Stimulated activated effector memory CD8-positive, alpha-beta T cell treated with anti-CD3 and anti-CD28 coated beads, Interleukin-12 subunit alpha, Interleukin-12 subunit beta, amount 100 ng/mL, for 72 hours (primary cell): ENCODE results near the gene FOXL3.
A peak's percentile ranks its signal among the peaks of the same experiment; 100 is the strongest.
"Not testable (repeated sequence)": the region's sequence is repeated elsewhere in the genome, so short reads cannot be mapped to it uniquely, and the experiment has no call there.

ENCODE experiments used
- ATAC-seq: fragments of 150-1000 bp; cut with Tn5 transposase; 2 replicates; pipeline ENCODE4 v1.10.0; 2021
- DNase-seq, 2 donors: peaks; one replicate each; pipeline ENCODE4 v3.0.0; 2021 to 2022; ENCODE audit warnings: low spot score in 2 of 2
- H3K27ac Mint-ChIP-seq: one replicate; pipeline ENCODE4 v1.8.0; 2022; ENCODE audit warnings: mild to moderate bottlenecking, mixed read lengths
- H3K36me3 Mint-ChIP-seq: one replicate; pipeline ENCODE4 v1.8.0; 2022; ENCODE audit warnings: mild to moderate bottlenecking, mixed read lengths
- H3K4me1 Mint-ChIP-seq: one replicate; pipeline ENCODE4 v1.8.0; 2022; ENCODE audit warnings: mixed read lengths
- H3K4me3 Mint-ChIP-seq: one replicate; pipeline ENCODE4 v1.8.0; 2022; ENCODE audit warnings: mild to moderate bottlenecking, mixed read lengths
- H3K9me3 Mint-ChIP-seq: one replicate; pipeline ENCODE4 v1.8.0; 2022; ENCODE audit warnings: mixed read lengths

The FOXL3 gene

DNA sequence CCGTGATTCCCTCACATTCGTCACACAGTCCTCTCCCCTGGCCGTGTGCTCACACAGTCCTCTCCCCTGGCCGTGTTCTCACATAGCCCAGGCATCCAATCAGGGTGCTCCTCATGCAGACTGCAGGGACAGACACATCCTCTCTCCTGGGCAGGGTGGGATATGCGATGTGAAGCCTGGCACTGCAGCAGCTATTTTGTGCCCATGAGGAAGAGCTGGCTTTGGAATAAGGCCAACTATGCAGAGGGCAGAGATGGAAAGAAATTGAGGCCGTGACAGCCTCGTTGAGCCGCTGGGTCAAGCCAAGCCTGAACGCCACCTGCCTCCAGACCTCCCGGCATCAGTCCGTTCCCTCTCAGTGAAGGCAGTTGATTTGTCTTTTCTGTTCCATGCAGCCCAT is 35.8 kb downstream of the FOXL3 start:
- no peaks in the 10 kb centered on the region for H3K36me3 Mint-ChIP-seq
- peaks cover 13% of the 10 kb centered on the region for H3K4me1 Mint-ChIP-seq
- DNase-seq (no peak), ATAC-seq (no peak)
- no peak overlapping the region for H3K4me3 Mint-ChIP-seq
- no peak overlapping the region for H3K27ac Mint-ChIP-seq
- peaks cover 2% of the 10 kb centered on the region for H3K9me3 Mint-ChIP-seq

DNA sequence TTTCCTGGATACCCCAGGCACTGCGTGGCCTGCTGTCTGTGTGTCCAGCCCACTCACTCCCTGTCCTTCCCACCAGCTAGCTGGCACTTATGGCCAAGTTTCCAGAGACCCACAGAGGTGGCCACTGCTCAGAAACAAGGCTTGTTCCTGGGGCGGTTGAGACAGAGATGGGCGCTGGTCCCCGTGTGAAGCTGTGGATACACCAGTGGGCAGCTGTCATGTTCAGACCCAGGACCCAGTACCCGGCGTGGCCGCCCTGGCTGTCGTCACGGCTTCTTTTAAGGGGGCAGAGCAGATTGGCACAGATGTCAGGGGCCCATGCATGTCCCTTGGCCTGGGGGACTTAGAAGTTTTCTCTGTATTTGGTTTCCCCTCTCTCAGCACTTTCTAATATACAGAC is 36.3 kb downstream of the FOXL3 start:
- DNase-seq (no peak), ATAC-seq (no peak)
- Mint-ChIP-seq H3K4me3 (no peak overlapping the region), H3K9me3 (peaks cover 2% of the 10 kb centered on the region), H3K27ac (no peak overlapping the region), H3K36me3 (no peaks in the 10 kb centered on the region), H3K4me1 (peaks cover 13% of the 10 kb centered on the region)

DNA sequence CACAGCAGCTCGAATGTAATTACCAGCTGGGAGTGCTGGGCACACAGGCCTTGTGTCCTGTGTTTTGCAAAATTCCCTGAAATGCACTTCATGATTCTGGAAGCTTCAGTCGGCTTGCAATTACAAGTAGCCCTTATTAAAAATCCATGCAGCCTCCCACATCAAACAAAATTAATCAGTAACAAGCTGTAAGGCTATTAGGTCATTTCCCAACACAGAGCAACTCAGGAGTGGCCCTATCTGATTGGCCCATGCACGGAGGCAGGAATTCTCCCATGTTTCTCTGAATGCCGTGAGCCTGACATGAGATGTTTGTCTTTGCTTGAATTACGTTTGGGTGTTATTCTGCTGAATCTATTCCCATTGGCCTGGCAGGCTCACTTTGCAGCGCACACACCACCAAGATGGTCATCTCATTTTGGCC is 36.9 kb downstream of the FOXL3 start:
- no peaks in the 10 kb centered on the region for H3K36me3 Mint-ChIP-seq
- no peak overlapping the region for H3K27ac Mint-ChIP-seq
- H3K4me1 Mint-ChIP-seq: peaks cover 13% of the 10 kb centered on the region
- no peak overlapping the region for H3K4me3 Mint-ChIP-seq
- H3K9me3 Mint-ChIP-seq: peaks cover 2% of the 10 kb centered on the region
- no peak for DNase-seq
- ATAC-seq: no peak

DNA sequence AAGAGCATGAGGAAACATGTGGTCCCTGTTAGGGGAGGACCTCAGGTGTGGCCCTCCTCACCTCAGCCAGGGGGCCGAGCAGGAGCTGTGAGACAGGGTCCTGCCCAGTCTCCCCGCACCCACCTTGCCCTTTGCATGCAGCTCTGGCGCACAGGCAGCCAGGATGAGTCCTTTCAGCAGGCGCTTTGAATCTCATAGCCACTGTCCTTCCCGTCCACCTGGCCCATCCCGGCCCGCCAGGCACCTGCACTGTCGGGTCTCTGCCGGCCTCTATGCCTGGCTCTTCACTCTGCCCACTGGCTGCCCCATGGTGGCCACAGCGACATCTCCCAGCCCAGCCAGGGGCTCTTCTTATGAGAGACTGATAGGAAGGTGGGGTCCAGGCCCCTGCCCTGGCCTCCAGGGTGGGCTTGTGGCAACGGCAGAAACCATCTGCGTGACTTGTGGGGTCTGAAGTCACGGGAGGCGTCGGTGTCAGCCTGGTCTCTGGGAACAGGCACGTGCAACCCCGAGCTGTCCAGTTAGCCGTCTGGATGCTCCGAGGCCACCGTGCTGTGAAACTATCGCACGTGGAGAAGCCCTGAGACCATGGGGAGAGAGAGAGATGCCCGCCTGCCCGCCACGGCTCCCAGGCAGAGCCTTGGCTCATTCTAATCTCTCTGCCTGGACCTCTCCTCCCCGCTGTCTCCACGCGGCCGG is 37.4 kb downstream of the FOXL3 start:
- Mint-ChIP-seq H3K9me3 (peaks cover 2% of the 10 kb centered on the region), H3K27ac (no peak overlapping the region), H3K4me1 (peaks cover 13% of the 10 kb centered on the region), H3K4me3 (no peak overlapping the region), H3K36me3 (no peaks in the 10 kb centered on the region)
- DNase-seq: no peak
- no peak for ATAC-seq

DNA sequence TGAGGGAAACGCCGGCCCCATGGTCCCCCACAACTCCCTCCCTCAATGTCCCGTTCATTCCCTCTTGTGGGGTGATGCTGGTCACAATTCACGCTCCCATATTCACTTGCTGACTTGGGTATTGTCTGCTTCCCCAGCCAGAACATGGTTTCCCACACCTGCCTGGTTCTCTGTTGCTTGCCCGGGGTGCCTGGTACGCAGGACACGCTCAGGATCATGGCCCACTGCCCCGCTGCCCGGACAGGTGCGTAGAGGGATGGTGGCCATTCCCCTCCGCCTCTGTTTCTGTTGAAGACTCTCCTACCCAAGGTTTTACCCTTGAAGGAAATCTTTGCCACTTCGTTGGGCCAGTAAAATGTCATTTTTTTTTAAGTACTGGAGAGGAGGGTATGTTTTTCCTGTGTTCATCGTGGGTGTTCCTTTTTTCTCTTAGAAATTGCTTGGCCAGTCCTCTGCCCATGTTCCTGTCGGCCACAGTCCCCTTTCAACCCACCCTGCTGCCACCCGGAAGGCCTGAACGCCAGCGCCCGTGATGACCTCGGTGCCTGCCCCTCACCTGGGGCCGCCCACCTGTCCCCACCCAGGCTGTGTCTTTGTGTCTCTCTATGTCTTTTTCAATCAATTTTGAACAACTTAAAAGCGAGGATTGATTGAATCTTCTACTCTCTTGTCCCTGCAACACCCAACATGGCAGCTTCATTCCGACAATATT is 38.2 kb downstream of the FOXL3 start:
- DNase-seq (no peak), ATAC-seq (no peak)
- no peak overlapping the region for H3K4me3 Mint-ChIP-seq
- peaks cover 2% of the 10 kb centered on the region for H3K9me3 Mint-ChIP-seq
- H3K27ac Mint-ChIP-seq: no peak overlapping the region
- no peaks in the 10 kb centered on the region for H3K36me3 Mint-ChIP-seq
- peaks cover 13% of the 10 kb centered on the region for H3K4me1 Mint-ChIP-seq

DNA sequence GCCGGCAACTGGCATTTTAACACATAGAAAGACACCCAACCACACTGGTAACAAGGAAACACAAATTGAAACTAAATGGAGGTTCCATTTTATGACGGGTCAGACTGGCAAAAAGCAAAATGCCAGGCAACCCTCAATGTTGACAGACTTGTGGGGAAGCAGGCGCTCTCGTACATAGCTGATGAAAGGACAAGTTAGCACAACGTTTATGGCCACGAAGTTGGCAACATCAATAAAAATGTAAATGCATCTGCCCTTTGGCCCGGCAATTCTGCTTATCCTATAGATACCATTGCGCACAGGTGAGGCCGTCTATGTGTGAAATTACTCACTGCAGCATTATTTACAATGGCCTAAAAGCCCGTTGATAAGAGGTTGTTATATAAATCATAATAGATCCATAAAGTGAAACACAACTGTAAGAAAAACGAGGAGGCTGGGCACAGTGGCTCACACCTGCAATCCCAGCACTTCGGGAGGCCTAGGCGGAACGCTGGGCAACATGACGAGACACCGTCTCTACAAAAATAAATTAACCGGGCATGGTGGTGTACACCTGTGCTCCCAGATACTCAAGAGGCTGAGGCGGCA is 39.8 kb downstream of the FOXL3 start:
- H3K4me1 Mint-ChIP-seq: peaks cover 21% of the 10 kb centered on the region
- no peaks in the 10 kb centered on the region for H3K36me3 Mint-ChIP-seq
- no peak overlapping the region for H3K4me3 Mint-ChIP-seq
- DNase-seq: no peak
- peaks cover 2% of the 10 kb centered on the region for H3K9me3 Mint-ChIP-seq
- no peak overlapping the region for H3K27ac Mint-ChIP-seq
- ATAC-seq: no peak

DNA sequence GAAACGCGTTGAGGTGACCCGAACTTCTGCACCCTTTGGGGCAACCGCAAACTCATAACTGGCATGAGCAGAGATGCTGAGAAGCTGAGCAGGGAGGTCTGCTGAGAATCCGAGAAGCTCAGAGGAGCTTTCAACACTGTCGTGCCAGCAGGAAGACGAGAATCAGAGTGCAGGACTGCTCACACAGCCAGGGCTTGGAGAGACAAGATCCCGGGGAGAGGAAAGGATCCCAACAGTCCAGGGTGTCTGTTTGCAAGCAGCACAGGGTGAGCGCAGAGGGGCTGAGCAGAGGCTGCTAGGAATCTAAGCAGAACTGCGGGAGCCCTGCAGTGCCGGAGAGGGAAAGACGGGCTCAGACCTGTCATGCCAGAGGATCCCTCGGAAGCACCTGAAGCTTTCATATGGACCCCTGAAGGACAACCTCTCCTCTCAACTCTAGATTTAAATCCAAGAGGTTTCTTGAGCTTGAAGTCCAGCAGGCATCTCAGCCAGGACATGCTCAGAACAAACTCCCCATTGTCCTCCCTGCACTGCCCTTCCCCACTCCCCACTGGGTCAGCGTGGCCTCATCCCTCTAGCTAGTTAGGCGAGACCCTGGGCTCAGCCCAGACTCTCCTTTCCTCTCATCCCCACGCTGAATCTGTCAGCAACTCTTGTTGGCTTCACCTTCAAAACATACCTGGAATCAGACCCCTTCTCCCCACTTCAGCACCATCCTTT is 40.7 kb downstream of the FOXL3 start:
- H3K4me1 Mint-ChIP-seq: peaks cover 17% of the 10 kb centered on the region
- no peak overlapping the region for H3K4me3 Mint-ChIP-seq
- DNase-seq (no peak), ATAC-seq (no peak)
- no peak overlapping the region for H3K27ac Mint-ChIP-seq
- peaks cover 4% of the 10 kb centered on the region for H3K36me3 Mint-ChIP-seq
- H3K9me3 Mint-ChIP-seq: peaks cover 2% of the 10 kb centered on the region

DNA sequence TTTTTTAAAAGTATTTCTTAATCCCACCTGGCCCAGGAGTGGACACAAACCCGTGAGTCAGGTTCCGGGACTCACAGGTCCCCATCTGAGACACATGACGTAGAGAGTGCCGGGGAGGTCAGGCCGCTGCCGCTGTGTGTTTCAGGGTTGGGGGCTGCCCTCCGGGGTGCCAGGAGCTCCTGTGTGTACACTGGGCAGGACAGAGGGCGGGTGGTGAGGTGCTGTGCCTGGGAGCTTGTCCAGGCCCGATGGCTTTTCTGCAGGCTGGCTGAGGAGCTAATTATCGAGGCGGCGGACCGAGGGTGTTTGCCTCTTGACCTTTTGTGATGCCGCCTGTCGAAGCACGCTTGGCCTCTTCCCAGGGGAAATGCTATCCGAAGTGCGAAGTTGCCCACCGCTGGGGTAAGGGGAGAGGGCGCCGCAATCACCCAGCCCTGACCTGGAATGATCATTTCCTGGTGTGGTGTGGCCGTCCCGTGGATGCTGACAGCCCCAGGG is 42.1 kb downstream of the FOXL3 start:
- ATAC-seq (no peak), DNase-seq (no peak)
- Mint-ChIP-seq H3K27ac (no peak overlapping the region), H3K9me3 (no peaks in the 10 kb centered on the region), H3K4me1 (peaks cover 12% of the 10 kb centered on the region), H3K36me3 (peaks cover 4% of the 10 kb centered on the region), H3K4me3 (no peak overlapping the region)

DNA sequence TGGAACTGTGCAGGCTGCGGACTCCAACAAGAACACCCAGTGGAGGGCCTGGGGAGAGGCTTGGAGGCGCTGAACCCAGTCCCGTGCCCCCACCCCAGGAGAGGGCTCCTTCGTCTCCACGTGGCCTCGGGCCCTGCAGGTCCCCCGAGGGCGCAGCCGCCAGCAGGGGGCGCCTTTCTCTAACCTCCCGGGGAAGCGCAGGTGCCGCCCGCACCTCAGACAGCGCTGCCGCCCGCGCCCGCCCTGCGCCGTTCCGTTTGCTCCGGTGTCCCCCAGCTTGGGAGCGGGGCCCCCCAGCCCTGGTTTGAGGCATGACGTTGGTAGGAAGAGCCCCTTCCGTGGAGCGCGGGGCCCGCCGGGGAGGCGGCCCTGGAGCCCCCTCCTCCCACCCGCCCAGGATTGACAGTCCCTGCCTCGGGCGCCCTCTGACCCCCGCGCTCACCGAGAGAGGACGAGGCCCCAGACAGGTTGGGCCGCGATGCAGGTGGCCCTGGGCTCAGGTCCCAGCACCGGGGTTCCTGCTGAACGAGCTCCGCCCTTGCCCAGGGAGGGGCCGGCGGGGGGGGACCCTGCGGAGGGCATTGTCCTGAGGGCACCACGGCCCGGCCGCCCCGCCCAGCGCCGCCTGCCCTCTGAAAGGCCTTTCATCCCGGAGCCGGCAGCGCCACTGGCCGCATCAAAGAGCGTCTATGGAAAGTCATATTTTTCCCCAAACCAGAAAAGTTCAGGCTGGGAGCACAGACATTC is 42.8 kb downstream of the FOXL3 start:
- Mint-ChIP-seq H3K27ac (no peak overlapping the region), H3K9me3 (no peaks in the 10 kb centered on the region), H3K4me3 (no peak overlapping the region), H3K36me3 (peaks cover 4% of the 10 kb centered on the region), H3K4me1 (peaks cover 12% of the 10 kb centered on the region)
- peak; percentile 96 for ATAC-seq
- DNase-seq: peak; percentile 90 to 93

DNA sequence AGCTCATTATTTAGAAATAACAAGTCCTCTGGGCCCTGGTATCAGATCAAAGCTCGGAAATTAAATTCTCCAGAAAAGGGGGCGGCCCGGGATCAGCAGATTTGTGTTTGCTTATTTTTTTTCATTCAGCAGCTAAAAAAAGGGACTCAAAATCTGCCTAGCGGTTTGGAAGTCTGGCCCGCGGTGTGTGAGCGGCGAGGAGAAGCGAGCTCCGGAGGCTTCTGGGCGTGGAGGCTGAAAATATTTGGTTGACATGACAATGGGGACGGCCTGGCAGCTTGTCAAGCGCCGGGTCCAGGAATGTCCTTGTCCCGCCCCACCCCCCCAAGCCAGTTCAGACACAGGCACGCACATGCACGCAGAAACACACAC is 43.4 kb downstream of the FOXL3 start:
- DNase-seq (no peak), ATAC-seq (no peak)
- peaks cover 12% of the 10 kb centered on the region for H3K4me1 Mint-ChIP-seq
- no peak overlapping the region for H3K4me3 Mint-ChIP-seq
- no peak overlapping the region for H3K27ac Mint-ChIP-seq
- peaks cover 4% of the 10 kb centered on the region for H3K36me3 Mint-ChIP-seq
- no peaks in the 10 kb centered on the region for H3K9me3 Mint-ChIP-seq

DNA sequence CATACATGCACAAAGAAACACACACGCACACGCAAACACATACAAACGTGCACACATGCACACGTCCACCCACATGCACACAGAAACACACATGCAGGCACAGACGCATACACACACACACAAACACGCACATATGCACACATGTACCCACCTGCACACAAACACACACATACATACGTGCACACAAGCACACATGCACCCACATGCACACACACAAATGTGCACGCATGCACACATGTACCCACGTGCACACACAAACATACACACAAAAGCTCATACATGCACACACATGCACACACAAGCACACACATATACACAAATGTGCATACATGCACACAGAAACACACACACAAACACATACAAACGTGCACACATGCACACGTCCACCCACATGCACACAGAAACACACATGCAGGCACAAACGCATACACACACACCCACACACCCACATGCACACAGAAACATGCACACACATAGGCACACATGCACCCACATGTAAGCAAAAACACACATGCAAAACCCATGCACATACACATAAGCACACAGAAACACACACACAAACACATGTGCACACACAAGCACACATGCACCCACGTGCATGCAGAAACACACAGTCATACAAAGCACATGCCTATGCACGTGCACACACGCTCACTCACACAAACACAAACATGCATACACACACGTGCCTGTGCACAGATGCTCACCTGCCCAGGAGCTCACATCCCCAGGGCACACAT is 44.8 kb downstream of the FOXL3 start:
- Mint-ChIP-seq H3K27ac (no peak overlapping the region), H3K9me3 (no peaks in the 10 kb centered on the region), H3K36me3 (peaks cover 4% of the 10 kb centered on the region), H3K4me3 (no peak overlapping the region), H3K4me1 (peaks cover 12% of the 10 kb centered on the region)
- DNase-seq: no peak
- ATAC-seq: no peak

DNA sequence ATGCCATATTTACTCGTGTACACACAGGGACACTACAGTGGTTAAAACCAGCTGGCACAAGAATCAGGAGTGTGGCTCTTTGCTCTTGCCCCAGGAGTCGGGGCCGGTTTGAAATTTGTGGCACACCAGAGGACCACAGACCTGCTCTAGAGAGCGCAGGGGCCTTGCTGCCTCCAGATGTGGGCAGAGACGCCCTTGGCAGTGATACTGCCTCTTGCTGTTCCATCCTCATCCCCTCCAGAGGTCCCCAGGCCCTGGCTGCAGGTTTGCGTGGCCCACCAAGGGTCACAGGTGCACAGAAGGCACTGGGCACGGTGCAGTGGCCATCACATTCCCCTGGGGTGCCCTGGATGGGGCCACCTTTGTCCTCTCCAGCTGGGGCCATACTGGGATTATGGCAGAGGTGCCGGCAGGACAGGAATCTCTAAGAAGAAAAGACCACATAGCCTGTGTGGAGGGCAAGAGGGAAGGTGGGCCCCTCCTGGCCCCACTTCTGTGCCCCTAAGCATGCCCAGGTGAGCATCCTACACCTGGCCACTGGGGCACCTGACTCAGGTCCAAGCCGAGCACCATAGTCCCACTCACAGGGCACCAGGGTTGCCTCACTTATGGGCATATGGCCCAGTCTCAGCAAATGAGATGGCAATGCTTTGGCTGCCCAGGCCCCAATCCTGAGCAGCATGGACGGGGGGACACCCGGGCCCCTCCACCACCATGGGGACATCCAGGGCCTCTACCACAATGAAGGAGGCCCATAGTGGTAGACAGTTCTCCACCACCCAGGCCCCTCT is 45.6 kb downstream of the FOXL3 start:
- peaks cover 4% of the 10 kb centered on the region for H3K36me3 Mint-ChIP-seq
- no peak overlapping the region for H3K4me3 Mint-ChIP-seq
- H3K4me1 Mint-ChIP-seq: peaks cover 12% of the 10 kb centered on the region
- no peak for DNase-seq
- H3K27ac Mint-ChIP-seq: no peak overlapping the region
- ATAC-seq: no peak
- H3K9me3 Mint-ChIP-seq: no peaks in the 10 kb centered on the region

DNA sequence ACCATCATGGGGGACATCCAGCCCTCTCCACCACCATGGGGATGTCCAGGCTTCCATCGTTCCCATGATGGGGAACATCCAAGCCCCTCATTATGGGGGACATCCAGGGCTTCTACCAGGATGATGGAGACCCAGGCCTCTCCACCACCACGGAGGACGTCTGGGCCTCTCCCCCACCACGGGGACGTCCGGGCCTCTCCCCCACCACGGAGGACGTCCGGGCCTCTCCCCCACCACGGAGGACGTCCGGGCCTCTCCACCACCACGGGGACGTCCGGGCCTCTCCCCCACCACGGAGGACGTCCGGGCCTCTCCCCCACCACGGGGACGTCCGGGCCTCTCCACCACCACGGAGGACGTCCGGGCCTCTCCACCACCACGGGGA is 46.2 kb downstream of the FOXL3 start:
- not testable (repeated sequence) for H3K9me3 Mint-ChIP-seq, ATAC-seq, H3K4me3 Mint-ChIP-seq, DNase-seq, H3K27ac Mint-ChIP-seq, H3K36me3 Mint-ChIP-seq
- H3K4me1 Mint-ChIP-seq: peaks cover 12% of the 10 kb centered on the region
